SK-N-SH (cell line): Measurements from ENCODE around the gene PSMD7. TPM values are rescaled to one million over a fixed set of nuclear protein-coding genes. Genes with fewer than 3 reads are reported as not detected.

ENCODE experiments used
- CTCF ChIA-PET: fragments of 300-600, 350-600 bp; formaldehyde crosslinking; extraction: SDS; loops from one replicate; lab custom pipeline; 2021; lab: Yijun Ruan, JAX
- POLR2A ChIA-PET: fragments of 350-600 bp; sonication (Branson Sonifier 250); formaldehyde crosslinking; extraction: SDS; loops from one replicate; lab custom pipeline; 2020; ENCODE audit warnings: antibody characterized with exemption, inconsistent platforms; lab: Yijun Ruan, JAX
- DNase-seq: peaks from one replicate; pipeline ENCODE4 v3.0.0; 2012
- H2AFZ ChIP-seq: fragments of 200-600 bp; sonication (generic); 2 replicates; pipeline ENCODE4 v1.8.1; 2016; ENCODE audit warnings: antibody characterized with exemption, mild to moderate bottlenecking, low read depth
- H3F3A ChIP-seq: fragments of 200-600 bp; sonication (generic); replicated peaks from 2 replicates; pipeline ENCODE3; 2016; ENCODE audit warnings: antibody characterized with exemption, mild to moderate bottlenecking; ENCODE audit not compliant: insufficient read depth
- H3K27ac ChIP-seq, 2 experiments: fragments of 200-500 bp in 1 of 2; fragments of 200-600 bp in 1 of 2; sonication (Bioruptor generic) in 1 of 2; sonication (generic), shearing (Covaris generic) in 1 of 2; 2 replicates each; pipeline versions ENCODE4 v1.5.1 to v1.6.1; 2014 to 2016; ENCODE audit warnings: low read depth in 2 of 2, inconsistent platforms in 1 of 2, low read length in 1 of 2, mild to moderate bottlenecking in 1 of 2, mixed read lengths in 1 of 2
- H3K27me3 ChIP-seq: fragments of 200-600 bp; sonication (generic), shearing (Covaris generic); 2 replicates; pipeline ENCODE4 v1.6.1; 2016; ENCODE audit warnings: mixed run types; ENCODE audit not compliant: insufficient read depth
- H3K36me3 ChIP-seq, 2 experiments: fragments of 200-500 bp in 1 of 2; fragments of 200-600 bp in 1 of 2; sonication (Bioruptor generic) in 1 of 2; sonication (generic) in 1 of 2; replicated peaks in 1 of 2; 2 replicates each; pipeline versions ENCODE3 to v1.5.1; 2014 to 2016; ENCODE audit warnings: low read length in 1 of 2, mild to moderate bottlenecking in 1 of 2; ENCODE audit not compliant: insufficient read depth in 2 of 2, control insufficient read depth in 1 of 2
- H3K4me1 ChIP-seq, 2 experiments: fragments of 200-500 bp in 1 of 2; fragments of 200-600 bp in 1 of 2; sonication (Bioruptor generic) in 1 of 2; sonication (generic), shearing (Covaris generic) in 1 of 2; 2 replicates each; pipeline versions ENCODE4 v1.5.1 to v1.6.1; 2014 to 2016; ENCODE audit warnings: low read depth in 1 of 2, low read length in 1 of 2, mixed run types in 1 of 2; ENCODE audit not compliant: insufficient read depth in 2 of 2, control insufficient read depth in 1 of 2
- H3K4me2 ChIP-seq: fragments of 200-600 bp; sonication (generic), shearing (Covaris generic); 2 replicates; pipeline ENCODE4 v1.6.1; 2017; ENCODE audit warnings: mixed run types
- H3K4me3 ChIP-seq, 2 experiments: fragments of 200-500 bp in 1 of 2; fragments of 200-600 bp in 1 of 2; sonication (Bioruptor generic) in 1 of 2; sonication (generic), shearing (Covaris generic) in 1 of 2; 2 replicates each; pipeline versions ENCODE4 v1.5.1 to v1.8.1; 2014 to 2016; ENCODE audit warnings: low read depth in 2 of 2, inconsistent platforms in 1 of 2, low read length in 1 of 2, mild to moderate bottlenecking in 1 of 2, mixed read lengths in 1 of 2, moderate library complexity in 1 of 2
- H3K79me2 ChIP-seq: fragments of 200-600 bp; sonication (generic); 2 replicates; pipeline ENCODE4 v1.8.1; 2017; ENCODE audit warnings: mild to moderate bottlenecking; ENCODE audit not compliant: insufficient read depth
- H3K9ac ChIP-seq: fragments of 200-600 bp; sonication (generic); 2 replicates; pipeline ENCODE4 v1.6.1; 2017; ENCODE audit warnings: mixed run types
- H3K9me2 ChIP-seq: fragments of 200-600 bp; sonication (generic); 2 replicates; pipeline ENCODE4 v1.6.1; 2017; ENCODE audit warnings: mixed run types
- H3K9me3 ChIP-seq: fragments of 200-600 bp; sonication (generic); 2 replicates; pipeline ENCODE4 v1.6.1; 2017; ENCODE audit warnings: mixed run types, mild to moderate bottlenecking, moderate library complexity
- H4K20me1 ChIP-seq: fragments of 200-600 bp; sonication (generic); 2 replicates; pipeline ENCODE4 v1.6.1; 2017; ENCODE audit warnings: mild to moderate bottlenecking, mixed run types; ENCODE audit not compliant: insufficient read depth
- EZH2phosphoT487 ChIP-seq: fragments of 200-600 bp; sonication (generic); IDR thresholded peaks from 2 replicates; pipeline ENCODE4 v1.6.1; 2017; ENCODE audit warnings: low read depth, mixed run types, mild to moderate bottlenecking, antibody characterized with exemption, moderate library complexity, borderline replicate concordance
- FOXM1 ChIP-seq: IDR thresholded peaks from 2 replicates; pipeline ENCODE4 v1.4.0; 2012; ENCODE audit warnings: low read depth, mild to moderate bottlenecking
- GABPA ChIP-seq: IDR thresholded peaks from 2 replicates; pipeline ENCODE4 v1.4.0; 2012; ENCODE audit warnings: low read depth, mild to moderate bottlenecking
- JUND ChIP-seq: IDR thresholded peaks from 2 replicates; pipeline ENCODE4 v1.4.0; 2012
- MXI1 ChIP-seq: IDR thresholded peaks from 2 replicates; pipeline ENCODE4 v1.6.1; 2012; ENCODE audit warnings: mild to moderate bottlenecking, low read depth, low read length, improper control_type of control experiment
- NFIC ChIP-seq: IDR thresholded peaks from 2 replicates; pipeline ENCODE4 v1.4.0; 2012; ENCODE audit warnings: borderline replicate concordance
- POLR2AphosphoS5 ChIP-seq: IDR thresholded peaks from 2 replicates; pipeline ENCODE4 v1.6.1; 2012; ENCODE audit warnings: low read depth, low read length
- SMC3 ChIP-seq: IDR thresholded peaks from 2 replicates; pipeline ENCODE4 v1.6.1; 2012; ENCODE audit warnings: low read depth, low read length, improper control_type of control experiment
- TAF1 ChIP-seq: IDR thresholded peaks from 2 replicates; pipeline ENCODE4 v1.6.1; 2012; ENCODE audit warnings: low read depth, mild to moderate bottlenecking, low read length, moderate library complexity, borderline replicate concordance
- WGBS: methylation state at CpG from one replicate; pipeline ENCODE4 v1.1.6; 2017; ENCODE audit warnings: low lambda C conversion rate; 5-methylcytosine and 5-hydroxymethylcytosine counted together
- polyA plus RNA-seq, 3 experiments: library from polyadenylated mRNA; depleted of rRNA; stranded (reverse); fragments of >200 nt; gene quantifications; 2 replicates each; pipeline ENCODE4 v1.2.3, GENCODE V29; 2012
- TF ChIP-seq, protein P1 (sequence below): IDR thresholded peaks from 2 replicates; pipeline ENCODE4 v1.4.0; 2012; ENCODE audit warnings: low read depth
- TF ChIP-seq, protein P2 (sequence below): IDR thresholded peaks from 2 replicates; pipeline ENCODE4; 2012
- TF ChIP-seq, protein P3 (sequence below): fragments of 150-350 bp; IDR thresholded peaks from 2 replicates; pipeline ENCODE4 v1.6.1; 2017; ENCODE audit warnings: antibody characterized with exemption, low read length, low read depth, borderline replicate concordance
- TF ChIP-seq, protein P4 (sequence below): fragments of 200-600 bp; sonication (generic); IDR thresholded peaks from 2 replicates; pipeline ENCODE4 v1.6.1; 2017; ENCODE audit warnings: antibody characterized with exemption, mild to moderate bottlenecking, moderate library complexity

Gene PSMD7
- polyA plus RNA-seq, 1 of the 3 experiments (the other 2 are of a cell fraction) = 142 TPM

DNA sequence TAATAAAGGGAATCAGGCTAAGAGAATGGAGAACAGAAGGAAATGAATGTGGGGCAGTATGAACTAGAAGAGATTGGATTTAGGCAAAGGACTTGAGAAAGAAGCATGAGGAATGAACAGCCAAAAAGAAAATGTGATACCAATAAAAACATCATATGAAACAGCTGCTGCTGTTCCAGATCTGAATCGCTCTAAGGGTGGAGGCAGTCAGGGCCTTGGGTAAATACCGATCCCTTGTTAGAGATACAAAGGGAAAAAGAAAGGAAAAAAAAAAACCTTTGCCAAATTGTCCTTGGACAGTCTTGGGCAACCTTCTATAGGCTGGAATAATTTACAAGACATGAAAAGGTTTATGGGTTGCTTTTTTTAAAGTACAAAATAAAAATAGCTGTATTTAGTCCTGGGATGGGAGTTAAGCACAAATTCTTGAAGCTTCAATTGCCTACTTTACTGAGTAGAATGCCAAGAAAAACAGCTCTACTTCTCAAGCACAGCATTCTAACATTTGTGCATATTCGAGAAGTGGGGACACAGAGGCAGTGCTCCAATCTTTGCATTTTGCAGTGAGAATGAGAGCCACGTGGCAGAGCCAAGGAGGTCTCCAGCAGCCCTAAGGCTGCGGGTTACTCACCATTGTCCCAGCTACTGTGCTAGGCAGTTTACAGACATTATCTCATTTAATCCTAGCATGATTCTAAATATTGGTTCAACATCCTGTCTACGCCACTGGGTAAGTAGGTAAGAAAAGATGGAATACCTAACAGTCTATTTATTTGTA lies 43.3 kb upstream of the PSMD7 start:
- no peaks in the 10 kb centered on the region for H3K9me2 ChIP-seq
- CTCF ChIA-PET = interaction anchor here (1.5 to 3.3 kb wide), 4 partner anchors 11 to 27 kb away, joined by 3 to 17 read pairs (median 10); no protein-coding TSS in a partner anchor
- no peaks in the 10 kb centered on the region for H3K27me3 ChIP-seq
- no peak for DNase-seq
- H2AFZ ChIP-seq = no peak overlapping the region
- no peaks in the 10 kb centered on the region for H3K9me3 ChIP-seq
- POLR2A ChIA-PET = no interaction called here
- H3K27ac ChIP-seq = no peak overlapping the region
- WGBS = 30% methylated on average over 6 of the region's 6 CpGs
- H4K20me1 ChIP-seq = no peaks in the 10 kb centered on the region
- H3K4me3 ChIP-seq = no peak overlapping the region
- TF ChIP-seq GABPA (no peak), TAF1 (no peak), MXI1 (no peak), POLR2AphosphoS5 (no peak), SMC3 (no peak), FOXM1 (no peak), EZH2phosphoT487 (no peak), JUND (no peak), NFIC (no peak)
- TF ChIP-seq, protein P1, sequence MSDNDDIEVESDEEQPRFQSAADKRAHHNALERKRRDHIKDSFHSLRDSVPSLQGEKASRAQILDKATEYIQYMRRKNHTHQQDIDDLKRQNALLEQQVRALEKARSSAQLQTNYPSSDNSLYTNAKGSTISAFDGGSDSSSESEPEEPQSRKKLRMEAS = no peak
- TF ChIP-seq, protein P2, sequence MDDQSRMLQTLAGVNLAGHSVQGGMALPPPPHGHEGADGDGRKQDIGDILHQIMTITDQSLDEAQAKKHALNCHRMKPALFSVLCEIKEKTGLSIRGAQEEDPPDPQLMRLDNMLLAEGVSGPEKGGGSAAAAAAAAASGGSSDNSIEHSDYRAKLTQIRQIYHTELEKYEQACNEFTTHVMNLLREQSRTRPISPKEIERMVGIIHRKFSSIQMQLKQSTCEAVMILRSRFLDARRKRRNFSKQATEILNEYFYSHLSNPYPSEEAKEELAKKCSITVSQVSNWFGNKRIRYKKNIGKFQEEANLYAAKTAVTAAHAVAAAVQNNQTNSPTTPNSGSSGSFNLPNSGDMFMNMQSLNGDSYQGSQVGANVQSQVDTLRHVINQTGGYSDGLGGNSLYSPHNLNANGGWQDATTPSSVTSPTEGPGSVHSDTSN = no peak
- TF ChIP-seq, protein P3, sequence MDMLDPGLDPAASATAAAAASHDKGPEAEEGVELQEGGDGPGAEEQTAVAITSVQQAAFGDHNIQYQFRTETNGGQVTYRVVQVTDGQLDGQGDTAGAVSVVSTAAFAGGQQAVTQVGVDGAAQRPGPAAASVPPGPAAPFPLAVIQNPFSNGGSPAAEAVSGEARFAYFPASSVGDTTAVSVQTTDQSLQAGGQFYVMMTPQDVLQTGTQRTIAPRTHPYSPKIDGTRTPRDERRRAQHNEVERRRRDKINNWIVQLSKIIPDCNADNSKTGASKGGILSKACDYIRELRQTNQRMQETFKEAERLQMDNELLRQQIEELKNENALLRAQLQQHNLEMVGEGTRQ = no peak
- TF ChIP-seq, protein P4, sequence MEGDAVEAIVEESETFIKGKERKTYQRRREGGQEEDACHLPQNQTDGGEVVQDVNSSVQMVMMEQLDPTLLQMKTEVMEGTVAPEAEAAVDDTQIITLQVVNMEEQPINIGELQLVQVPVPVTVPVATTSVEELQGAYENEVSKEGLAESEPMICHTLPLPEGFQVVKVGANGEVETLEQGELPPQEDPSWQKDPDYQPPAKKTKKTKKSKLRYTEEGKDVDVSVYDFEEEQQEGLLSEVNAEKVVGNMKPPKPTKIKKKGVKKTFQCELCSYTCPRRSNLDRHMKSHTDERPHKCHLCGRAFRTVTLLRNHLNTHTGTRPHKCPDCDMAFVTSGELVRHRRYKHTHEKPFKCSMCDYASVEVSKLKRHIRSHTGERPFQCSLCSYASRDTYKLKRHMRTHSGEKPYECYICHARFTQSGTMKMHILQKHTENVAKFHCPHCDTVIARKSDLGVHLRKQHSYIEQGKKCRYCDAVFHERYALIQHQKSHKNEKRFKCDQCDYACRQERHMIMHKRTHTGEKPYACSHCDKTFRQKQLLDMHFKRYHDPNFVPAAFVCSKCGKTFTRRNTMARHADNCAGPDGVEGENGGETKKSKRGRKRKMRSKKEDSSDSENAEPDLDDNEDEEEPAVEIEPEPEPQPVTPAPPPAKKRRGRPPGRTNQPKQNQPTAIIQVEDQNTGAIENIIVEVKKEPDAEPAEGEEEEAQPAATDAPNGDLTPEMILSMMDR = no peak
- H3K4me2 ChIP-seq = no peak overlapping the region
- no peak overlapping the region for H3K9ac ChIP-seq
- no peaks in the 10 kb centered on the region for H3K79me2 ChIP-seq
- no peaks in the 10 kb centered on the region; a peak in 1 of 4 replicates for H3K4me1 ChIP-seq
- no peaks in the 10 kb centered on the region for H3F3A ChIP-seq
- H3K36me3 ChIP-seq = no peaks in the 10 kb centered on the region
